ENCODE results near the gene PERM1. TPM values are rescaled to one million over a fixed set of nuclear protein-coding genes. Genes with fewer than 3 reads are reported as not detected.

The PERM1 gene
- total RNA-seq, 1 experiment from 2014 or later: 0.39 TPM

DNA sequence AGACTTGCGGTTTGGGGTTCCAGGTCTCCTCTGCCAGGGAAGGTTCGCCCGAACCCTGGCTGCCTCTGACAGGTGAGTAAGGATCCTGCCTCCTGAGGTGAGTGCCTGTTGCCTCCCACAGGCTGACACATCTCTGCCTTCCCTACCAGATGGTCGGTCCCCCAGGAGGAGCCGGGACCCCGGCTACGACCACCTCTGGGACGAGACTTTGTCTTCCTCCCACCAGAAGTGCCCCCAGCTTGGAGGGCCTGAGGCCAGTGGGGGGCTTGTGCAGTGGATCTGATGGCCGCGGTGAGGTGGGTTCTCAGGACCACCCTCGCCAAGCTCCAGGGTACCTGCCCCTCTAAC is 7.6 kb downstream of the PERM1 start (continued):
- no peak for TF ChIP-seq CTCF (IDR thresholded peaks at IDR 0.05 in 2 of 3, conservative IDR thresholded peaks at IDR 0.05 in 1 of 3; ENCODE audit: borderline replicate concordance in 1 of 3, insufficient read depth in 1 of 3, low read depth in 2 of 3, low read length in 2 of 3)
- TF ChIP-seq TCF7L2 (IDR thresholded peaks at IDR 0.05; ENCODE audit: borderline replicate concordance, extremely low read depth, insufficient read depth, insufficient read length): no peak
- TF ChIP-seq, protein P1, sequence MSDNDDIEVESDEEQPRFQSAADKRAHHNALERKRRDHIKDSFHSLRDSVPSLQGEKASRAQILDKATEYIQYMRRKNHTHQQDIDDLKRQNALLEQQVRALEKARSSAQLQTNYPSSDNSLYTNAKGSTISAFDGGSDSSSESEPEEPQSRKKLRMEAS (IDR thresholded peaks at IDR 0.05): no peak
- no peak for TF ChIP-seq ZNF274 (IDR thresholded peaks at IDR 0.05; ENCODE audit: low read depth, low read length)
- TF ChIP-seq, protein P2, sequence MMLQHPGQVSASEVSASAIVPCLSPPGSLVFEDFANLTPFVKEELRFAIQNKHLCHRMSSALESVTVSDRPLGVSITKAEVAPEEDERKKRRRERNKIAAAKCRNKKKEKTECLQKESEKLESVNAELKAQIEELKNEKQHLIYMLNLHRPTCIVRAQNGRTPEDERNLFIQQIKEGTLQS (IDR thresholded peaks at IDR 0.05): no peak
- TF ChIP-seq EGR1 (IDR thresholded peaks at IDR 0.05; ENCODE audit: low read depth): no peak
- no peak for TF ChIP-seq SP1 (IDR thresholded peaks at IDR 0.05; ENCODE audit: low read depth)
- no peak for TF ChIP-seq POLR2AphosphoS5 (IDR thresholded peaks at IDR 0.05; ENCODE audit: low read depth, low read length)
- no peak for TF ChIP-seq CEBPB (IDR thresholded peaks at IDR 0.05; ENCODE audit: low read depth)
- no peak for TF ChIP-seq FOSL1 (IDR thresholded peaks at IDR 0.05; ENCODE audit: low read depth)
- TF ChIP-seq SIN3A (IDR thresholded peaks at IDR 0.05; ENCODE audit: low read depth): no peak
- TF ChIP-seq CBX3 (IDR thresholded peaks at IDR 0.05; ENCODE audit: low read depth): no peak

GRCh38 chr1:973459-974292 is 8.2 kb downstream of the PERM1 start:
- BruUV-seq (replicated peaks): no TSS peak
- no peak for DNase-seq (ENCODE audit: low read depth, low spot score)
- H3K4me1 ChIP-seq (ENCODE audit: control insufficient read depth in 1 of 2, insufficient read depth in 2 of 2, low read length in 2 of 2): peaks cover 9 to 22% of the 10 kb centered on the region in 2 experiments
- H2AFZ ChIP-seq (ENCODE audit: low read depth, low read length, poor library complexity, severe bottlenecking): no peak overlapping the region
- no peaks in the 10 kb centered on the region for H3K79me2 ChIP-seq (ENCODE audit: insufficient read depth, low read length)
- ChIA-PET RAD21 (ENCODE audit: low non-redundant PET in 1 of 2, low total read pairs in 2 of 2, uncharacterized antibody in 2 of 2, unreplicated experiment in 2 of 2) (no interaction called here), POLR2A (no interaction called here), CTCF (no interaction called here)
- H3K9me3 ChIP-seq (ENCODE audit: control insufficient read depth in 1 of 2, insufficient read depth in 1 of 2, low read depth in 1 of 2, low read length in 2 of 2): no peaks in the 10 kb centered on the region; a peak in 1 of 4 replicates
- H3K27me3 ChIP-seq (ENCODE audit: insufficient read depth, low read length): no peaks in the 10 kb centered on the region
- H3K4me3 ChIP-seq (replicated peaks in 1 of 2; ENCODE audit: low read depth in 1 of 2, low read length in 2 of 2): no peak overlapping the region
- no peaks in the 10 kb centered on the region for H4K20me1 ChIP-seq (ENCODE audit: insufficient read depth)
- no peak for TF ChIP-seq TCF7L2 (IDR thresholded peaks at IDR 0.05; ENCODE audit: borderline replicate concordance, extremely low read depth, insufficient read depth, insufficient read length)
- TF ChIP-seq ZNF274 (IDR thresholded peaks at IDR 0.05; ENCODE audit: low read depth, low read length): no peak
- no peak for TF ChIP-seq ZBTB33 (IDR thresholded peaks at IDR 0.05; ENCODE audit: extremely low read depth, insufficient replicate concordance, low read length)
- TF ChIP-seq CTCF (IDR thresholded peaks at IDR 0.05 in 2 of 3, conservative IDR thresholded peaks at IDR 0.05 in 1 of 3; ENCODE audit: borderline replicate concordance in 1 of 3, insufficient read depth in 1 of 3, low read depth in 2 of 3, low read length in 2 of 3): no peak
- no peak for TF ChIP-seq RAD21 (IDR thresholded peaks at IDR 0.05; ENCODE audit: low read depth)
- no peak for TF ChIP-seq SP1 (IDR thresholded peaks at IDR 0.05; ENCODE audit: low read depth)
- TF ChIP-seq JUND (IDR thresholded peaks at IDR 0.05): no peak
- no peaks in the 10 kb centered on the region for H3K36me3 ChIP-seq (ENCODE audit: control insufficient read depth in 1 of 2, insufficient read depth in 2 of 2, low read length in 2 of 2)
- no peaks in the 10 kb centered on the region for H3K9me2 ChIP-seq (ENCODE audit: insufficient read depth)
- H3K9ac ChIP-seq (ENCODE audit: low read length): no peak overlapping the region
- no peak overlapping the region for H3K27ac ChIP-seq (ENCODE audit: low read depth, low read length)
- ATAC-seq: no peak
- intact Hi-C loops (cut with micrococcal nuclease): no loop called here
- no peak overlapping the region for H3K4me2 ChIP-seq (ENCODE audit: low read length)

Data from HCT116 (cell line).